GM04503 (cell line): ENCODE data around the gene TTC7B.
A peak's percentile ranks its signal among the peaks of the same experiment; 100 is the strongest.

ENCODE experiments used
- DNase-seq: peaks from one replicate; pipeline ENCODE4 v3.0.0-alpha.2; 2012; ENCODE audit warnings: low read depth

The TTC7B gene

DNA sequence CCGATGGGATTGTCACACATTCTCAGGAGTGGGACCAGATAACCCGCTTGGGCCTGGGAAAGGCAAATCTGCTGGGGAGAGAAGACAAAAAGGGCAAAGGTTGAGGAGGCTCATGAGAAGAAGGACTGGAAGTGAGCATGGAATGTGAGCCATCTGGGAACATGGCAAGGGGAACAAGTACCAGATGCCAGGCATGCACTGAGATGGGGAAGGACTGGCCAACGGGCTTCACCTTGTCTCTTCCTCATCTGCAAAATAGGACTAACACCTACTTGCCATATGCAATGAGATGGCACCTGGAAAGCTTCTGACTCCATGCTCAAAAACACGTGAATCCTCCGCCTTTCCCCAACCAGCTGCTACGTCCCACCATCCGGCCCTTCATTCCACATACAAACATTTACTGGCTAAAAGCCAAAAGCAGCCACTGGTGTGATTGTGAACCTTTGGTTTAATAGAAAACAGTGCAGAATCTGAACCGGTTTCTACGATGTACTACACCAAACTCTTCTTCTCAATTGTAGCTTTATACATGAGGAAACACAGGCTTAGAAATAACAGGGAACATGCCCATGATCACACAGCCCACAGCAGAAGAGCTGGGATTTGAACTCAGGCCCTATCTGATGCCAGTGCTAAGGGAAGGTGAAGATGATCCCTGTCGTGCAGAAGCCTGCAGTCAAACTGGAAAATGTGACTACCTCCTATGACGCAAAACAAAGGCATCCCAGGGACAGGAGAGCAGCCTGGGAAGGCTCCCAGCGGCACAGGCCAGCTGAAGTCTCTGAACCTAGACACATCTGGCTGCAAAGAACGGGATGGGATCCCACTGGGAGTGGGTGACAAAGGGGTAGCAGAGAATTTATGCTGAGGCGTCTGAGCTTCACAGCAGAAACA, 112.1 kb downstream of the TTC7B start:
- no peak for DNase-seq

DNA sequence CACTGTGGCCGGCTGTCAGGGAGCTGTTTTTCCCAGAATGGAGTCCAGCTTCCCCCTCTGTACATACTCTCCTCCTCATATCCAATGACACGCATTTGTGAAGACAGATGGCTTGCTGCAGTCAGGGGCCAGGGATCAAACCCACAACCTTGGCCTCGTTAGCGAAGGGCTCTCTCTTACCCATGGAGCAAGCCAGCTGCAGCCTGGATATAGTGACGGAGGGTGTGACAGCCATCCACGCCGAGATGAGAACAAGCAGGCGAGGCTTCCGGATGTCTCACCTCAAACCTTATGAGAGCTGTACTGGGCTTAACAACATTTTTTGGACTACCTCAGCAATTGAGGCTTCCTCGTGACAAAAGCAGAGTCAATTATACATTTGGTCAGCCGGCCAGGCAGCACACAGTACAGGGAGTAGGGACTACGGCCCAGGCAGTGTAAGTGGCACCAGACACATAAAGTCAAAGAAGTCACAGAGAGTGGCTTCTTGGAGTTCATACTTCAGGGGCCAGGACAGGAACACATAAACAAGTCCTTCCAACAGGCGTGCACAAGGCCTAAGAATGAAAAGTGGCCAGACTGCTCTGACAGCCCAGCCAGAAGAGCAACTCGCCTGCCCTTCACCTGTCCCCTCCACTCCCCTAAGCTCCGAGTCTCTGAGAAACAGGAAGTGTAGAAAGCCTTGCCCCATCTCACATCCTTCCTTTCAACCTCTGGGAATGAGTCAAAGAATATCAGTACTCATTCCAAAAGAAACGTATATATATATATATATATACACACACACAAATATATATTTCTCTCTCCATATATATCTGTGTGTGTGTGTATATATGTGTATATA, 115.1 kb downstream of the TTC7B start:
- no peak for DNase-seq

DNA sequence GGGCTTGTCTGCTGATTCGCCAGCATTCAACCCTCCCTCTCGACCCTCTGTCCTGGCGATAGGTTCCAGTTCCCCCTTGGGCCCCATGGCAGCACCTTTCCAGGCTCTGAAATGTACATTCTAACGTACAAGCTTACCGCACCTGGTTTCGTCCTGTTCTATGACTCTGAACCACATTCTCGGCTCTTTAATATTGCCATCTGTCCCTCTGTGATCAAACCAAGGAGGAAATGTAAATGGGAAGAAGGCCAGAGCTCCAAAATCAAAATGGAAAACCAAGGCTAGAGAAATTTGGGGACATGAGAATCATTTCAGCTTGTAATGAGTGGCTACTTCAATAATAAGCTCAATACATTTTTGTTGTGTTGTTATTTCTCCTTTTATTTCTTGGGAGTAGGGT, 117.2 kb downstream of the TTC7B start:
- no peak for DNase-seq

DNA sequence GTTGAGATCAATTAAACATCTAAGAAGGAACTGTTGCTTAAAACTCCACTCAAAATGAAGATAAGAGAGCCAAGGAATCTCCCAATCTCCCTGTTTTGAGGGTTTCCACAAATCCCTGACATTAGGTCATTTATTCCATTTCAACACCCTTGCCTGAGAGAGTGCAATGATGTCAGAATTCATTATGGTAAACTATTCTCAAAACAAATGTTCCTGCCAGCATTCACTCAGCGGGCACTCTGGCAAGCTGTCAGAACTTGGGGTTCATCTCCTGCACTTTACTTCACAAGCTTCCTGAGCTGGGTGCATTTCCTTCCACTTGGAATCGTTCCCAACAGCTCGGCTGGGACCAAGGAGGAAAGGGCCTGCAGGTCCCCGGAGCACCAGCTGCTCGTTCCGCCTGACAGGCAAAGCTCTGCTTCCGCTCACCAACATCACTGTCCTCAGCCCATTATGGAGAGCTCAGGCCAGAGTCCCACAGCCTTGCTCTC, 117.8 kb downstream of the TTC7B start:
- DNase-seq: peak; percentile 33

DNA sequence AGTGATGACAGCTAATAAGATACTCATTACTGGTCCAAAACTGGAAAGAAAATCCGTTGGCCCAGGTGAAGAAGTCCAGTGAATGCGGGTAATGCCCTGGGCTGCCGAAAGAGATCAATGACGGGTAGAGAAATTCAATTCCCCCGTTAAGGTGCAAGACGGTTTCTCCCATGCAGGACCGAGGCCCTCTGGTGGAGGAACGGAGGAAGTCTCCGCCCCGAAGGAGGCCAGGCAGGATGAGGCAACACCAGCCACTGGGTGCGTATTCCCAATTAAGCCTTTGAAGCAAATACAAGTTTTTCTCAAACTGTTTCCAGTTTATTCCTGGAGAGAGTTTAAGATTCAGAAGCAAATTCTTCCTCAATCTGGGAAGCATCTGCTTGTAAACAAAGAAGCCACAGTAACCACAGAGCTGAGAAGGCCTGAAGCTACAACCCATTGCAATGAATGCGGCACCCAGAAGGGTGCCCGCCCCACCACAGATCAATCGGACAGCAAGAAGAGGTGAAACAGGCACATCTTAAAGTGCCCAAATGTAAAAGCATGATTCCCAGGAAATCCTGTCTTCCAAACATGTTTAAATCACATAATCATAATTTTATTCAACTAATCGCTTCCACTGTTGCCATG, 118.5 kb downstream of the TTC7B start:
- peak; percentile 32 for DNase-seq

DNA sequence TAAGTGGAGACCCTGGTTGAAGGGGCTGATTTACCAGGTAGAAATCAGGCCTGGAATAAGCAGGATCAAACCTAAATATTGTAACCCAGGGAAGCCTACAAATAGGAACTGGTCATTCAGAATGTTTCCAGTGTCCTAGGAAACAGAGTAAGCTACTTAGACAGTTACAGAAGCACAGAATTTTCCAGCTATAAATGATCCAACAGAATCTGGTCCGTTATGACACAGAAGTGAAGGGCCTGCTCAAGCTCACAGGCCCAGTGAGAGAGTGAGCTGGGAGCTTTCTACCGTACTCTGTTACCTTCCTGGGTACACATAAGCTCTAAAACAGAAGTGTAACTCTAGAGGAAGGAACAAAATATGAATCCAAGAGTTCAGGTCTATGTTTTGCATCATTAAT, 119.1 kb downstream of the TTC7B start:
- no peak for DNase-seq

DNA sequence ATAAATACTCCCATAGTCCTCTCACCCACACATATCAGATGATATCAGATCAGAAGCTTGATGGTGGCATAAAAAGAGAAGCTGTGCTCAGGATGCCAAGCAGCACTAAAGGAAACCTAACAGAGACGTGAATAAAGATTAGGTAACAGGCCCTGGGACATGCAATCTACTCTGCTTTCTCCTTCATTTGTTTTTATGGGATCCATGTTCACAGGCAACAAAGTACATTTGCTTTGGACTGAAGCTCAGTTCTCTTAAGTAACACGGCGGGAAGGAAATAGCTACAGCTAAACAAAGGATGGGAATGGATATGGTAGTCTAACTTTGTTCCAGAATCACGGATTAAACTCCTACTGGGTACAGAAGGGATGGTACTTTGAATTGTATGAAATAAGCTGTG, 119.5 kb downstream of the TTC7B start:
- no peak for DNase-seq

DNA sequence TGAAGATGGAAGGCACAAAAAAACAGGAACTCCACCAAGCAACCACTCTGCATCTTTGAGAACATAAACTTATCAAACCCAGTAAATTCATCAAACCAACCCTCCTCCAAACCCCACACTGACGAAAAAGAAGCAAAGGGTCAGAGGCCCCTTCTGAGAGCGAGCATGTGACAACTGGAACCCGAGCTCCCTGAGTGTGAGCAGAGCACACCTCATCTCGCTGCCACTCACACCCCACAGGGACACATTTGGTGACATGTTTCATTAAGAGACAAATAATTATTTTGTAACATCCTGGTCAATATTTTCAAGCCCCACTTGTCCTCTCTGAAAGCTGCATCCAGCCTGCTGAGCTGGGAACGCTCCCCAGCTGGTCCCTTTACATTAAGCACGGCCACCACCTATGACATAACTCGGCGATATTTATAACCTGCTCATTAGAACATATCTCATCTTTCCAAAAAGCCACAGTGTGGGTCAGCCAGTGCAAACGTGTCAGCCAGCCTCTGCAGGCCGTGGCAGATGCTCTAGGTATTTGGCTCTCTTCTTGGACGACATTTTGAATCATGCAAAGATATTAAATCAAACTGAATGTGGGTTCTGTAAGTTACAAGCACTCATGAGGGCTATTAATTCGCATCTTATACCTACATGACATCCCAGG, 120.1 kb downstream of the TTC7B start:
- DNase-seq: no peak

DNA sequence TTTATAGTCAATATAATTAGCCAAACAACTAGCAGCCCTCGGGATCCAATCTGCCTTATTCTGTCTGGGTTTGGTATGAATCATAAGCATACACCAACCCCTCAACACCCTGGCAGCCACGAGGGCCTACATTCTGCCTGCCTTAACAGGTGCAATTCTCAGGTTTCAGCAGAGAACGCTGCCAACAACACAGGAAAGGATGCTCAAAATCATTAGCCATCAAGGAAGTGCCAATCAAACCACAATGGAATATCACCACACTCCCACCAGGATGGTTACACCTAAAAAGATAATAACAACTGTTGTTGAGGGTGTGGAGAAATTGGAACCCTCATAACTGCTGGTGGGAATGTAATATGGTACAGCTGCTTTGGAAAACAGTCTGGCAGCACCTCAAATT, 122.8 kb downstream of the TTC7B start:
- DNase-seq: no peak

DNA sequence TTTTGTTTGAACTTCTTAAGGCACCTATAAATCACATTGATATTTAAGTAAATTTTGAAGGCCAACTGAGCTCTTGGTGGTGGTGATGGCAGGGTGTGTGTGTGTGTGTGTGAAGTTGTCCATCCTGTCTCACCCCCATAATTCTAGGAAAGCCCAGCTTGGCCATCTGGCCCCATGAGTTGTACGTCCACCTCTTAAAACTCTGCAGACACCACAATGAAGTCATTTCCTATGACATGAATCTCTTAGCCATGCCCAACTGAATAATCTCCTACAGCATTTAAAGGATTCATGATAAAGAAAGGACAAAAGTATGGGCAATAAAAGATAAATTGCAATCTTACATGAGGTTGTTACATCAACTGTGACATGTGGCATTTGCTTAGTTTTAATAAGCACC, 123.4 kb downstream of the TTC7B start:
- DNase-seq: no peak

DNA sequence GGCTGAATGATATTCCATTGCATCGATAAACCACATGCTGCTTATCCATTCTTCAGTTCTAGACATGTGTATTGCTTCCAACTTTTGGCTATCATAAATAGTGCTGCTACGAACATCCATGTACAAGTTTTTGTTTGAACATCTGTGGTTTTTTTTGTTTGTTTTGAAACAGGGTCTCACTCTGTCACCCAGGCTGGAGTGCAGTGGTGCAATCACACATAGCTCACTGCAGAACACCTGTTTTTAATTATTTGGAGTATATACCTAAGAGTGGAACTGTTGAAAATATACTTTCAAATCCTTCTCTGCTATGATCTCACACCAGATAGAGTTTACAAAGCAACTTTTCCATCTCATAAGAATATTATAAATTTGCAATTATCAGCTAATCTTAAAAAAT, 124.2 kb downstream of the TTC7B start:
- DNase-seq: no peak

DNA sequence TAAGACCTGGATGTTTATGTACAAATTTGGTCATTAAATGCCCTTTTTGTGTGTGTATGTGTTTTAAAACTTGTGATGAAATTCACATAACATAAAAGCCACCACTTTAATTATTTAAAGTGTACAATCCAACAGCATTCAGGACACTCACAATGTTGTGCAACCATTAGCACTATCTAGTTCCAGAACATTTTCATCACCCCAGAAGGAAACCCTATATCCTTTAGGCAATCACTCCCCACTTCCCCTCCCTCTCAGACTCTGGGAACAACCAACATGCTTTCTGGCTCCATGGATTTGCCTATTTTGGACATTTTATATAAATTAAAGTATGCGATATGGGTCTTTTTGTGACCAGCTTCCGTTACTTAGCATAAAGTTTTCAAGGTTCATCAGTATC, 124.6 kb downstream of the TTC7B start:
- DNase-seq: no peak

DNA sequence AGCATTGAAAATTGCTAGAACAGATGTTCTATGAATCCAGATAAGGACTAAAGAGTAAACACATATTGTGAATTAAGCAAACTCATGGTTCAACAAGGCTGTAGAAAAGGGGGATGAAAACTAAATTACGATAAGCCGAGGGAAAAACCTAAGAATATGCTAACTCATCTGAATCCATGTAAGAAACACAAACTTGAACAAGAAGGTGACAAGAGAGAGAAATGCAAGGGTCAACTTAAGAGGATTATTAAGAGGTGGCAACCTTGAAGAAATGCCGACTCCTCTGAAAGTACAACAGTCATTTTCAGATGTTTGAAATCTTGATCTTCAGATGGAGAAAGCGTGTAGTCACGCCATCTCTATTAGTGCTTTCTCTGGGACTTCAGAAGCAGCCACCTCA, 128.6 kb downstream of the TTC7B start:
- DNase-seq: no peak

DNA sequence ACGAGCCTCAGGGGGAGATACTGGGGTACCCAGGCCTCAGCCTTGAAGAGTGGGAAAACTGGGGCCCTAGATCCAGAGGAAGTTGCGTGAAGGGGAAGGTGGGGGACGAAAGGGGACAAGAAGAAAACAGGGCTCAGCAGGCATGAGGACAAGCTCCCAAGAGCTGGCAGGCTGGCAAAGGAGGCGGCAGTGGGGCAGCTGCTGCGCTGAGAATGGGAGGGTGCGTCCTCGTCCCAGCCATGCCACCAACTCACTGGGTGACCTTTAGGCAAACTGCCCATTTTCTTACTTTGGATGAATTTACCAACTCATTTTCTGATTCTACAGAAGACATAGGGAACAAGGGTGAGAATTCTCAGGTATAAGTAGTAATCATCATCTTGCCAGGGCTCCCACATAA, 133.6 kb downstream of the TTC7B start:
- DNase-seq: no peak

DNA sequence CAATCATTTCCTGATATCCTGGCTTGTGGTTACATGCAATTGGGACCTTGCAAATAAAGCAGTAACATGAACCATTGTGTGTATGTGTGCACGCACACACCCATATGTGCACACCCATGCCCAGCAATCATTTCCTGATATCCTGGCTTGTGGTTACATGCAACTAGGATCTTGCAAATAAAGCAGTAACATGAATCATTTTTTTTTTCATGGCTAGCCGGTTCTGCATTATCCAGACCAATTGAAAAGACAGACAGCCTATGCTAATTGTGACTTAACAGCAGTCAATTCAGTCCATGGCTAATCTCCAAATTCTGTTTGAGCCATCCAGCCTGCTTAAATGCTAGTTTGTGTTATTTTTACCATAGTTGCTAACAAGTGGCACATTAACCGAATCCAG, 134.3 kb downstream of the TTC7B start:
- DNase-seq: no peak

DNA sequence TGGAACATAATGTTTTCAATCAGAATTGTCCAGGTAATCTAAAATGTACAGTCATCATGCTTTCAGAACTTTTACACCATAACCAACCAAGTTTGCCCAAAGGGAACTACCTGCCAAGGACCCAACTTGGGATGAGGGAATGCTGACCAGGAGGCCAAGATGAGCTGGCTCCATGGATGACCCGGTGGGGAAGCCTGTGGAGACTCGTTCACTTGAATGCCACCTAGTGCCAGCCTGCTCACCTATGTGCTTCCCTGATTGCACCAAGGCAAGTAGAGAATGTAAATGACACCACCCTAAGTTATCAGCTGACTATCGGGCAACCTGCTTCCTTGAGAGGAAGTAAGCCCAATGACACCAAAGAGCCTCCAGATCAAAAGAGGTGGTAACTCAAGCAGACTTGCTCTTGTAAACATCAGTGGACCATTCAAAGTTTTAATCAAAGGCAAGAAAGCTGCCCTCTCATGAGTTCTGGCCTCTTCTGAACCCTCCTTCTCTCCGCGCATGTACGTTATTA, 137.3 kb downstream of the TTC7B start:
- no peak for DNase-seq

DNA sequence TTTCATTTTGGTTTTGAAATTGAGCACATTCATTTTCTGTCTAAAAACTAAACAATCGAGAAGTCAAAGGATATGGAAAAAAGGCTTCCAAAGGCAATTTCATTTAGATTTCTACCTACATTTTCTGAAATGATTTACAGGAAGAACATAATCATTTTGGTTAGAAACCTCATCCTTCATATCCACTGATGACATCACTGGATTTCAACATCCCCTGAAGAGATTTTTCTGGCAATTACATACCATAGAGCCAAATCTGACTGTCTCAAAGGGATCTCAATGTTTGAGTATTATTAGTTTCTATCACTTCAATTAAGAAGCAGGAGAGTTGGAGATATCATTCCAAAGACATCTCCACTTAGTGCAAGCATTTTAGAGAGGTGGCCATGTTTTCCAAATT, 137.8 kb downstream of the TTC7B start:
- no peak for DNase-seq

DNA sequence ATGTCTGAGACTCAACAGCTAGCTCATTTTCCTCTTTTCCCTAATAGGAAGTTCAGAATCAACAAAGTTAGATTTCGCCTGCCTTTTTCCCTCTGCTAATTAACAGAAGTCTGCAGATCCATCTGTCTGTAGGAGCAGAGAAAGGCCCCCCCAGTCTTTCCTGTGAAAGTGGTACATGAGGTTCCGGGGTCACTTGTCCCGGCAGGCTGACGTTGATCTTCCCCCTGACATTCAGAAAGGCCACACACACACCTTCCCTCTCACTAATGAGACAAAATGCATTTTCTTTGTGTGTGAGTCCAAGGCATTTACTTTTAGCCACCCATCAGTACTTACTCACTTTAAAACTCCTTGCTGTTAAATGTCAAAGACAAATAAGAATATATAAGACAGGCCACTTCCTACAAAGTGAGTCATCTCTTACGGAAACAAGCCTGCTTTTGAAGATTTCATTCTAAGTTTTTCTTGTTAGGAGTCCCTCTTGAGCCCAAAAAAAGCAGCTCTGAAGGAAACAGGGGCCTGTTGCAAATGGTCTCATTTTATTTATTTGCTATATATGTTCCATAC, 138.7 kb downstream of the TTC7B start:
- no peak for DNase-seq

DNA sequence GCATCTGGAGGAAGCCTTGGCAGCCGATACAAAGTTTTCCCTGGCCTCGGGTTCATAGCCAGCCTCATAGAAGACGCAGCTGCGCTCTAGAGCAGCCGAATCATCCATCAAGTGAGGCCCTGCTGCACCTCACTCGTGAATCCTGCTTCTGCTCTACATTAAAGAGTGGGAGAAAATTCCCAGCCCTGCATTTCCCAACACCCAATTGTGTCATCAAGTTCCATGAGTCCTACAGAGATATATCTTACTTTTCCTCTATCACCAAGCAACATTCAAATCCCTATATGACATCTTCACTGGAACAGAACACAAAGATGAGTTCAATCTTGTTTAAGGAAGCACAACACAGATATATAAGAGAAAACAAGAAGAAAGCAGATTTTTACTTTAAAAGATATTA, 139.3 kb downstream of the TTC7B start:
- DNase-seq: no peak

DNA sequence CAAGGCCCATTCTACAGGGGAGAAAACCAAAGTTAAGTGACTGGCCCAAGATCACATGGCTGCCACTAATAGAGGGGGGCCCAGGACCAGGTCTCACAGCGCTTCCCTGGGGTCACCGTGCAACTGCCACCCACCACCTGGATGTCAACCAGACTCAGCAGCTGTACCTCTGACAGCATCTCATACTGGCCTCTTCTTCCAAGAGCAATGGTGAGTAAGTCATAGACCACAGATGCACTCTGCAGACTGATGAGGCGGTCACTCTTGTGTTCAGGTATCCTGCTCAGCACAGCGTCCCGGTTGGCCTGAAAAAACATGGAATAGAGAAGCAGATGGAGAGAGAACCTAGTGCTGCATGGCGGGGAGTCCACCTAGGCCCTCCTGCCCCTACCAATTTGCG, 139.9 kb downstream of the TTC7B start:
- no peak for DNase-seq

DNA sequence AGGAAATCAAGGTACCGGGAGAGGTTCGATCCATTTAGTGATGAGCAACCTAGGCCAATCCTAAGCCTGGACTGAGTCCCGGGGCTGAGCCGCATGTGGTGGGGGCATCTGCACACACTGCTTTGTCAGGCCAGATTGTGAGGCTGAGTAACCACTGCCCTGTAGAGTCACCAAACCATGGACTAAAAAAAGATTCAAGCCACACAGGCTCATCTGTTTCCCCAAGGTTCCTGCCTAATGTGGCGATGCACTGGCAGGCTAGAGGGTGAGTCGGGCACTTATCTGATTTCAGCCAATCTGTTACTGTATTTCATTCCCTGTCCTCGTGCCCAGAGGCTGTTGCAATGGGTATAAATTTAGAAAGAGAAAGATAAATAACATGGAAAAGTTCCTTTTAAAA, 140.8 kb downstream of the TTC7B start:
- peak; percentile 58 for DNase-seq

DNA sequence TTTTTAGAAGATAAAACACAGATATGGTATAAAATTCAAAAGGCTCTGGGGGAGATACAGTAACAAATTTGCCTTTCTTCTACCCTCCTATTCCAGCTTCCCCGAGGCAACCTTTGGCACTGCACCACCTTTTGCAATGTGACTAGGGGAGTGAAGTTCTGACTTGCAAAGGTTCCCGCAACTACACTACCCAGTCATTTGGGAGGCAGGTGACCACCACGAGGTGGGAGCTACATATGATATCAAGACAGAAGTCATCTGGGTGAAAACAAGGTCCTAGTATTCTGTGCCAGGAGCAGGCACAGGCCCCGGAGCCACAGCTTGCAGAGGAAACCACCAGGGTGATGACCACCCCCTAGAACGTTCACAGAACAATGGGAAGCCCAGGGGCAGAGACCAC, 141.5 kb downstream of the TTC7B start:
- DNase-seq: no peak
